GM13977 (cell line): ENCODE results near the gene LPP.

Source experiments
- DNase-seq: peaks from one replicate; pipeline ENCODE4 v3.0.0; 2012; ENCODE audit warnings: low spot score
- in situ Hi-C: fragments of 300-500 bp; cut with MboI; formaldehyde crosslinking; loops from one replicate; pipeline ENCODE4 v1.12.0; 2022; ENCODE audit warnings: low sequenced_read_pairs, low pct_unique_long_range_greater_than_20kb, mixed read lengths, inconsistent platforms; ENCODE audit not compliant: unreplicated experiment
- TF ChIP-seq, protein P1 (sequence below): IDR thresholded peaks from 2 replicates; pipeline ENCODE4 v1.5.1; 2012; ENCODE audit warnings: mild to moderate bottlenecking, control low read depth; ENCODE audit not compliant: insufficient read depth; ENCODE audit errors: extremely low read depth, missing control alignments

The LPP gene

DNA sequence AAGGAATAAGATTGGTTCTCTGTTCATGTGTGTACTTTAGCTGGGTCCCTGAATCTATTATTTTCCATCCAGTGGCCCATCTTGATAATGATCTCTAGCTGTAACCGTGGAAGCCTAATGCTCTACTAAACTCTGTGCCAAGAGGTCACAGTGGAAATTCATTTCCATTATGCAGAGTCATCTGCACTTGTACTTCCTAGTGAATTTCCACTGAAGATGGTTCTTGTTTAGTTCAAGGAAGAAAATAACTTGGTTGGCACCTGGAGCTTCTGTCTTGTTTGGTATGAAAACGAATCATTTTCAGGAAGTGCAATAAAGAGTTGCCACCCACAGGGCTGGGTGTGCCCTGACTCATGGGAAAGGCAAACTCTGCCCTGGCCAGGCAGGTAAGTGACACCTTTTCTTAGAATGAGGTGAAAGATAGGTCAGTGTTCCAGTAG is 10.3 kb downstream of the LPP start:
- DNase-seq = no peak
- TF ChIP-seq, protein P1, sequence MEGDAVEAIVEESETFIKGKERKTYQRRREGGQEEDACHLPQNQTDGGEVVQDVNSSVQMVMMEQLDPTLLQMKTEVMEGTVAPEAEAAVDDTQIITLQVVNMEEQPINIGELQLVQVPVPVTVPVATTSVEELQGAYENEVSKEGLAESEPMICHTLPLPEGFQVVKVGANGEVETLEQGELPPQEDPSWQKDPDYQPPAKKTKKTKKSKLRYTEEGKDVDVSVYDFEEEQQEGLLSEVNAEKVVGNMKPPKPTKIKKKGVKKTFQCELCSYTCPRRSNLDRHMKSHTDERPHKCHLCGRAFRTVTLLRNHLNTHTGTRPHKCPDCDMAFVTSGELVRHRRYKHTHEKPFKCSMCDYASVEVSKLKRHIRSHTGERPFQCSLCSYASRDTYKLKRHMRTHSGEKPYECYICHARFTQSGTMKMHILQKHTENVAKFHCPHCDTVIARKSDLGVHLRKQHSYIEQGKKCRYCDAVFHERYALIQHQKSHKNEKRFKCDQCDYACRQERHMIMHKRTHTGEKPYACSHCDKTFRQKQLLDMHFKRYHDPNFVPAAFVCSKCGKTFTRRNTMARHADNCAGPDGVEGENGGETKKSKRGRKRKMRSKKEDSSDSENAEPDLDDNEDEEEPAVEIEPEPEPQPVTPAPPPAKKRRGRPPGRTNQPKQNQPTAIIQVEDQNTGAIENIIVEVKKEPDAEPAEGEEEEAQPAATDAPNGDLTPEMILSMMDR = no peak
- in situ Hi-C loops = no loop called here

DNA sequence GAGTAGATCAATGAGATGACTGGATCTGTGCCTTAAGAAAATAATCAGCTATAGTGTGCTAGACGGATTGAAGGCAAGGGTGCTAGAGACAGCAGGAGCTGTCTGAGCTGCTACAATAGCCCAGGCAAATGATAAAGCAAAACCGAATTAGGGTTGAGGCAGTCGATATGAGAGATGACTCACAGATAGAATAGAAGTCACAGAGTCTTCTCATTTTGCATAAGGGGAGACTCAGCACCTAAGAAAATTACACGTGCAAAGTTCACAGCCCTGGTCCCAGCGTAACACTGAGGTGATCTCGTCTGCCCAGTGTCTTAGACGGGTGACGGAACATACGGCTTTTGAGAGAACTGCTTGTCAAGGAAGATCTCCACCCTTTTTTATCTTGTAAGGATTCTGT is 11.6 kb downstream of the LPP start:
- no peak for DNase-seq
- TF ChIP-seq, protein P1 = no peak
- in situ Hi-C loops = no loop called here

DNA sequence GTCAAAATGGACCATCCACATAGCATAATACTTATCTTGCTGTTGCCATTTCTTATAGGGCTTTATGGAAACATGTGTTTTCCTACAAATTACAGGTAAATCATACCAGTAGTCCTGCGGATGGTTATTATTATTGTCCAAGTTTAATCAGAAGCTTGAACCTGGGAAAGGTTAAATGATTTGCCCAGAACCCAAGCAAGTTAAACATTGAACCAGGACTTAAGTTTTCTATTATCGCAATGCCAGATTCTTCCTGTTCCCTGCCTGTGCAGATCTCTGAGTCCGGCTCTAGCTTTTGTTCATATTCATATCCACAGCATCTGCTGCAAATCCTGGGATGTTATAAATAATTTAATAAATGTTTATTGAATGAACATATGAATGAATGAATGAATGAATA is 12.5 kb downstream of the LPP start:
- no peak for DNase-seq
- in situ Hi-C loops = no loop called here
- TF ChIP-seq, protein P1 = no peak

DNA sequence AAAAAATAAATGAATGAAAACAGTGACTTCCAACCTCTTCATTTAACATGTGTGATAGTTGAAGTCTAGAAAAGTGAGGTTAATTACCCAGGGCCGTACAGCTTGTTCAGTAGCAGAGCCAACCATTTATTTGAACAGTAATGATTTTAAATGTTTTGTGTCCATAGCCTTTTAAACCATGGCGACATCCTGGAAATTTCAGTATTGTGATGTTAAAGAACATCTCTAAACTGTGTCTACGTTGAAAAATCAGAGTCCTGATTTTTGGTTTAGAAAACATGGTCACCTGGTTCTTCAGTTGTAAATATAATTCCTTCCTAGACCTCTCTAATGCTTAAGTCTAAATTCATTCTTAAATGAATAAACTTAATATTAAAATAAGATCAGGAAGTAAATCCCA is 14.2 kb downstream of the LPP start:
- TF ChIP-seq, protein P1 = no peak
- in situ Hi-C loops = no loop called here
- no peak for DNase-seq

DNA sequence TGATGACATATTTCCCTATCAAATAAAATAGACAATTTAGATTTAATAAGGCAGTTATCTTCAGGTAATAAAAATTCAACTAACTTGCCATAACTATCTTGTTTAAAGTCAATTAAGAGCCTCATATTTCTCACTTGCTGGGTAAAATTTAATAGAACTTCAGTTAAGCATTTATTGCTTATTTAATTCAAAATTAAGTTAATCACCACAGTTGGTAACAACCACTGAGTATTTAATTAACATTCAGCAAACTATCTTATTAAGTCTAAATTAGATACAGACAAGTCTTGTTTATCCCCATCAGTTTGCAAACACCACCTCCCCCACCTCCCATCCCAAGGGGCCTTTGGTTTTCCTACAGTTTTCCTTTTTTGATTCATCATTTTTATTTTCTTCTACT is 14.7 kb downstream of the LPP start:
- no peak for DNase-seq
- in situ Hi-C loops = no loop called here
- TF ChIP-seq, protein P1 = no peak

DNA sequence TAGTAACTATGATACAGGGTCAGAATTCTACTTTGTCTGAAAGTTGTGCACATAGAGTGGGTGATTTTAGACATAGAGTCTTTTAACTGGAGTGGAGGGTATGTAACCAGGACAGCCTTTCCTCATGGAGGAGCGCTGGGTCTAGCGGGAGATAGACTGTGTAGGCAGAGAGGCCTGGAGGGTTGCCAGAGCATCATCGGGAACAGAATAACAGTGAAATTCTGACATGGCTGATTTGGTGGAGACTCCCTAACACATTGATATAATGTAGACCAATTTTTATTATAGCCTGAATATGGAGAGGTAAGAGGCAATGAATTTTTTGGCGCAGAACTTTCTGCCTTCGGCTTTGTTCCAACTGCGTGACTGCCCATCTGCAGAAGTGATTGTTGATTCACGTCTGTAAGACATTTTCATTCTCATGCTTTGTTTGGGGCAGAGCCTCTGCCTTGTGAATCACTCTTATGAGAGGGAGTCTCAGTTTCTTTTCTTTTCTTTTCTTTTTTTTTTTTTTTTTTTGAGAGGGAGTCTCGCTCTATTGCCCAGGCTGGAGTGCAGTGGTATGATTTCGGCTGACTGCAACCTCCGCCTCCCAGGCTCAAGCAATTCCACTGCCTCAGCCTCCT is 16.0 kb downstream of the LPP start:
- DNase-seq = no peak
- in situ Hi-C loops = no loop called here

More for the DNA sequence above, 16.0 kb downstream of the LPP start:
- TF ChIP-seq, protein P1 = no peak
